Measurements from ENCODE around the gene PLA2G2E.
"Not testable (repeated sequence)": the region's sequence is repeated elsewhere in the genome, so short reads cannot be mapped to it uniquely, and the experiment has no call there.

Gene PLA2G2E

DNA sequence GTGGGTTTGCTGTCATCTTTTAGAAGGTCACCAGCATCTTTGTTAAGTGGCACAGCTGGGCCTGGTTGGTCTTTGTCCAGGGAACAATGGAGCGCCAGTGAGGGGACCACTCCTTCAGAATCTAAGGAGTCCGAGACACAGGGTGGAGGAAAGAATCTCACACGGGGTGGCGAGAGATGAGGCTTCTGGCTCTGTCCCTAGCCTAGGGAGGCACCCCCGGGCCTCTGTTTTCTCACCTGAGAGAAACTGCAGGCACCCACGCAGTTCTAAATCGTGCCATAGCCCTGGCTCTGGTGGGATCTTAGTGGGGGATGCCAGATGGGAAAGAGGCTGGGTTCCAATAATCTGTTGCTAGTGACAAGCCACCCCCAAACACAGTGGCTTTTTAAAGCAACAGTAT is 10.9 kb upstream of the PLA2G2E start:
- H3K4me3 ChIP-seq (ENCODE audit: low read length): no peak overlapping the region
- DNase-seq (ENCODE audit: low read depth): no peak
- TF ChIP-seq, protein P1, sequence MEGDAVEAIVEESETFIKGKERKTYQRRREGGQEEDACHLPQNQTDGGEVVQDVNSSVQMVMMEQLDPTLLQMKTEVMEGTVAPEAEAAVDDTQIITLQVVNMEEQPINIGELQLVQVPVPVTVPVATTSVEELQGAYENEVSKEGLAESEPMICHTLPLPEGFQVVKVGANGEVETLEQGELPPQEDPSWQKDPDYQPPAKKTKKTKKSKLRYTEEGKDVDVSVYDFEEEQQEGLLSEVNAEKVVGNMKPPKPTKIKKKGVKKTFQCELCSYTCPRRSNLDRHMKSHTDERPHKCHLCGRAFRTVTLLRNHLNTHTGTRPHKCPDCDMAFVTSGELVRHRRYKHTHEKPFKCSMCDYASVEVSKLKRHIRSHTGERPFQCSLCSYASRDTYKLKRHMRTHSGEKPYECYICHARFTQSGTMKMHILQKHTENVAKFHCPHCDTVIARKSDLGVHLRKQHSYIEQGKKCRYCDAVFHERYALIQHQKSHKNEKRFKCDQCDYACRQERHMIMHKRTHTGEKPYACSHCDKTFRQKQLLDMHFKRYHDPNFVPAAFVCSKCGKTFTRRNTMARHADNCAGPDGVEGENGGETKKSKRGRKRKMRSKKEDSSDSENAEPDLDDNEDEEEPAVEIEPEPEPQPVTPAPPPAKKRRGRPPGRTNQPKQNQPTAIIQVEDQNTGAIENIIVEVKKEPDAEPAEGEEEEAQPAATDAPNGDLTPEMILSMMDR (conservative IDR thresholded peaks at IDR 0.05; ENCODE audit: low read depth, low read length): no peak

DNA sequence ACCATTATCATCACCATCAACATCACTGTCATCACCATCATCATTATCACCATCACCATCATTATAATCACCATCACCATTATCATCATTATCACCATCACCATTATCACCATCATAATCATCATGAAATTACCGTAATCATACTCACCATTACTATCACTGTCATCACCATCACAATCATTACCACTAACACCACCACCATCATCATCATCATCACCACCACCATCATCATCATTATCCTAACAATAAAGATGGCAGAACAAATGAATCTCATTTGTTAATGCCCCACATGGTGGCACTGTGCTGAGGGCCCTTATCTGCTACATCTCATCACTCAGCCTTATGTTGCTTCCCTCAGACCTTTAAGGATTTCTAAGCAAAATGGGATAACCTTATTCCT is 9.4 kb upstream of the PLA2G2E start:
- no peak overlapping the region for H3K4me3 ChIP-seq (ENCODE audit: low read length)
- TF ChIP-seq, protein P1 (conservative IDR thresholded peaks at IDR 0.05; ENCODE audit: low read depth, low read length): no peak
- DNase-seq (ENCODE audit: low read depth): no peak

DNA sequence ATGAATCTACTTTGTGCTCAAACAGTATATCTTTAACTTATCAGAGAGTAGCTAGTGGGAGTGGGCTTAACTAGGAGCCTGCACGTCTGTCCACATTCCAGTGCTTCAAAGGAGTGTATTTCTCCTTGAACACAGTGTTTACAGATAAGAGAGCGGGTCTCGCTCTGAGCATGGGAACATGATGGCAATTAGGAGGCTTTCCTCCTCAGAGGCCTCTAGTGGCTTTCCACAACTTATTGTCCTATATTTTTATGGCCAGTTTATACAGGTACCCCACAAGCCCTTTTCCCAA is 3.7 kb upstream of the PLA2G2E start:
- DNase-seq (ENCODE audit: low read depth); H3K4me3 ChIP-seq (ENCODE audit: low read length): not testable (repeated sequence)

DNA sequence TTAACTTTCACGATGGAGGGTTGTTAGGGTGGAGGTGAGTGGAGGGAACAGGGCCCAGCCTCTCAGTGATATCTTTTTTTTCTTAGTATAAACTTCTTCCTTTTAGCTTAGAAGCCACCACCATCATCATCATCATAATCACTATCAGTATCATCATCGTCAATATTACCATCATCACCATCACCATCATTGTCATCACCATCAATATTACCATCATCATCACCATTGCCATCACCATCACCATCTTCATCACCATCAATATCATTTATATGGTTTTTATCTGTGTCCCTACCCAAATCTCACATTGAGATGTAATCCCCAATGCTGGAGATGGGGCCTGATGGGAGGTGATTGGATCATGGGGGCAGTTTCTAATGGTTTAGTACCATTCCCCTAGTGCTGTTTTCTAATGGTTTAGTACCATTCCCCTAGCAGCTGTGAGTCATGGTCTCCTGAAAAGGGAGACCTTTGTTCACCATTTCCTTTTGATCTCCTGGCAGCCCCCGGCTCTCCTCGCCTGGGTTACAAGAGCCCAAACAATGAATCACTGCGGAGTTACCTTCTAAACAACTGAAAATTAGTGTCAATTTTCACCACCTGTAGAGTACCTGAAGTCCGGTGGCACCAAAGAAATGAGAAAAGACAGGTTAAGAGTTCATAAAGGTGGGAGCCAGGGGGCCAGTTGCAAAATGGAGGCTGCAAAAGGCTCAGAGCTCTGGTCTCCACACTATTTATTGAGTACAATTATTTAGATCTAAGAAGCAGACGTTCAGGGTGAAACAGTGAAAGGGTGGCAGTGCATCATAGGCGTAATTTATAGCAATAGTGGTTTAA is 3.1 kb upstream of the PLA2G2E start:
- TF ChIP-seq, protein P1 (conservative IDR thresholded peaks at IDR 0.05; ENCODE audit: low read depth, low read length): no peak
- no peak for DNase-seq (ENCODE audit: low read depth)
- no peak overlapping the region for H3K4me3 ChIP-seq (ENCODE audit: low read length)

DNA sequence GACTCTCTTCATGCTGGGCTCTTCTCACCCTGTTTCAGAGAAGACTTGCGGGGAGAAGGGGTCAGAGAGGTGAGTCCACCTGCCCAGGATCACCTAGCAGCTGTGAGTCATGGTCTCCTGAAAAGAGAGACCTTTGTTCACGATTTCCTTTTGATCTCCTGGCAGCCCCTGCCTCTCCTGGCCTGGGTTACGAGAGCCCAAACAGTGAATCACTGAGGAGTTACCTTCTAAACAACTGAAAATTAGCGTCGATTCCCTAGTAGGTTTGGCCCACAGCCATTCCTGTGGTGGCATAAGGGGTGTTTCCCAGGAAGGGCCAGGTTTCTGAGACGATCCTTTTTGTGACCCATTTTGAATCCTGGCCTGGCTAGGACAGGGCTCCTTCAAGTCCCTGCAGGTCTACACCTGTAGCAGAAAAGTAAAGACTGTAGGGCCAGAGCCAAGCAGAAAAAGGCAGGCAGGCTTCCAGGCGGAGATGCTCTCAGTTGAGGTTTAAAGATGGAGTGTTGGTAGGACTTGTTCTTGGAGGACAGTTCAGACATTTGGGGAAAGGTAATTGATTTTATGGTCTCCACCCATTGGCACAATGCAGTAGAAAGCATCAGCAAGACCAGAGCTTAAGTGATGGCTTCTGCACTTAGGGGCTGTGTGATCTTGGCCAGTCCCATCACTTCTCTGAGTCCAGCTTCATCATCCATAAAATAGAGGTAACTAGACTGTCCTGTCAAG is 2.1 kb upstream of the PLA2G2E start:
- H3K4me3 ChIP-seq (ENCODE audit: low read length): no peak overlapping the region
- no peak for DNase-seq (ENCODE audit: low read depth)
- TF ChIP-seq, protein P1 (conservative IDR thresholded peaks at IDR 0.05; ENCODE audit: low read depth, low read length): no peak

DNA sequence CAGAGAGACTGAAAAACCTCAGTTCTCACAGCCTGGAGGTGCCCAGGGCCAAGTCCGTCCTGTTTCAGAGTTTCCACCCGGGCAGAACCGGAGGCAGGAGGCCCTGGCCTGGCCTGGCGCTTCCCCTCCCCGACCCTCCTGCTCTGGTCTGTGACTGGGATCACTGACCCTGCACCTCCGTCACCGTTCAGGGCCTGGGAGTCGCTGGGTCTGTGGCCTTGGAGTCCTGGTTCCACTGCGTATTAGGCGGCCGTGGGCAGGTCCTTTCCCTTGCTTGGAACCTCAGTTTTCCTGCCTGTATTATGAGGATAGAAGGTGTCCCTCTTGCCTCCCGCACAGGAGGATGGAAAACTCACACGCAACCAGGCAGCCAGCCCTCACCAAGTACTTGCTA is 533 bp upstream of the PLA2G2E start:
- no peak overlapping the region for H3K4me3 ChIP-seq (ENCODE audit: low read length)
- TF ChIP-seq, protein P1 (conservative IDR thresholded peaks at IDR 0.05; ENCODE audit: low read depth, low read length): no peak
- no peak for DNase-seq (ENCODE audit: low read depth)

DNA sequence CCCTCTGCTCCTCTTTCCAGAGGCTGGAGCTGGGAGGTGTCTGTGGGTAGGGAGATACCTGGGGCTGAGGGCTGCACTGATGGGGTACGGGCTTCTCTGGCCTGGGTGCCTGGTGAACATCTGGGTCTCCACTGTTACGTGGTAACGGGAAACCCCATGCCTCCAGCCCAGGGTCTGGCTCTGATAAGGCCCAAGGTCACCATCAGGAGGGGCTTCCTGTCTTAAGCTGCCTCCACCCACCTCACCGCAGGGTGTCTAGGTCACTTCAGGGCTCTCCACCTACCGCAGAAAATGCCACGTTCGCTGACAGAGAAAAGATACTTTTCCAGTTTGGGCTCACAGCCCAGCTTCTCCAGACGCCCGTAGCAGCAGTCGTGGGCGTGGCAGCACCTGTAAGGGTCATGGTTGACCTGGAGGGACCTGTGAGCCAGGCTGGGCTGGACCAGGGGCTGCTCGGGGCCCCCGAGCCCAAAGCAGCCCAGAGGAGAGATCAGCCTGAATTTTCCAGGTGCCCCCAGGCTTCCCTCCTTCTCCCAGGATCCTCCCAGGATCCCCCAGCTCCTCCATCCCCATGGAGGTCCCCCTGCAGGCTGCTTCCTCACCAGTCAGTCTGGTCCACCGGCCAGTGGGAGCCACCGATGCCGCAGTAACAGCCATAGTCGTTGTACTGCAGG is 1.3 kb downstream of the PLA2G2E start:
- no peak overlapping the region for H3K4me3 ChIP-seq (ENCODE audit: low read length)

More for the DNA sequence above, 1.3 kb downstream of the PLA2G2E start:
- DNase-seq (ENCODE audit: low read depth): no peak
- TF ChIP-seq, protein P1 (conservative IDR thresholded peaks at IDR 0.05; ENCODE audit: low read depth, low read length): no peak
